Epithelial cell of esophagus (primary cell): Measurements from ENCODE around the gene CTBP2.

ENCODE experiments used
- DNase-seq: peaks from one replicate; pipeline ENCODE4 v3.0.0; 2010; ENCODE audit warnings: low read depth
- H3K4me3 ChIP-seq: 2 replicates; pipeline ENCODE4 v1.5.1; 2011; ENCODE audit warnings: mild to moderate bottlenecking, low read length, control low read depth
- TF ChIP-seq, protein P1 (sequence below): IDR thresholded peaks from 2 replicates; pipeline ENCODE4 v1.5.1; 2011; ENCODE audit warnings: low read depth, mild to moderate bottlenecking, low read length, control low read depth, inconsistent platforms; ENCODE audit not compliant: insufficient read depth; ENCODE audit errors: missing control alignments

The CTBP2 gene

DNA sequence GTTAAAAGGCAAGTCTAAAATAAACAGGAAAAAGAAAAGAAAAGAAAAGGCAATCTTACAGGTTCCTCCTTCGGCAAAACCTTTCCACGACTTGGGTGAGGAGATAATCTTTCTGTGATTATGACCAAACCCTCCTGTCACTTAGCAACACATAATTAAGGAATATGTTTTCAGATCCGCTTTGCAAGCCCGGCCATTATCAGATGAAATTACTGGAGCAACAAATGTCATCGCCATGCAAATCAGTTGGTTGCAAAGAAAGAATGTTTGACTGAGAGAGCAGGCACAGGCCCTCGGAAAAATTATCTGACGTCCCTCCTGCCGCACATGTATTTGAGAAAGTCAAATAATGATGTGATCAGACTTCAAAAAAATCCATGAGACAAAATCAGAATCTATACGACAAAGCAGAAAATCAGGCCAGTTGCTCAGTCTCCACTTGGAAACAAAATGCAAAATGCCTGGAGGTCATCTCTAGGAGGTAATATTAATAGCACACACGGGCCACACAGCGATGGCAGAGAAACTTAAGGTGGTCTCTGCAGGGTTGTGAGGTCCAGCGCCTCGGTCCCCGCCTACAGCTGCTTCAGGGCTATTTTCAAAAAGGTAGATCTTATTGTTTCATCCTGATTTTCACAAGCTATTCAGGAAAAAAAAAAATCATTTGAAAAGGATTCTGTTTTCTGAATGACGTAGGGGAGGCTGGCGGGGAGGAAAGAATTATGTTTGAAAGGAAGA lies 135.7 kb downstream of the CTBP2 start:
- DNase-seq = no peak
- TF ChIP-seq, protein P1, sequence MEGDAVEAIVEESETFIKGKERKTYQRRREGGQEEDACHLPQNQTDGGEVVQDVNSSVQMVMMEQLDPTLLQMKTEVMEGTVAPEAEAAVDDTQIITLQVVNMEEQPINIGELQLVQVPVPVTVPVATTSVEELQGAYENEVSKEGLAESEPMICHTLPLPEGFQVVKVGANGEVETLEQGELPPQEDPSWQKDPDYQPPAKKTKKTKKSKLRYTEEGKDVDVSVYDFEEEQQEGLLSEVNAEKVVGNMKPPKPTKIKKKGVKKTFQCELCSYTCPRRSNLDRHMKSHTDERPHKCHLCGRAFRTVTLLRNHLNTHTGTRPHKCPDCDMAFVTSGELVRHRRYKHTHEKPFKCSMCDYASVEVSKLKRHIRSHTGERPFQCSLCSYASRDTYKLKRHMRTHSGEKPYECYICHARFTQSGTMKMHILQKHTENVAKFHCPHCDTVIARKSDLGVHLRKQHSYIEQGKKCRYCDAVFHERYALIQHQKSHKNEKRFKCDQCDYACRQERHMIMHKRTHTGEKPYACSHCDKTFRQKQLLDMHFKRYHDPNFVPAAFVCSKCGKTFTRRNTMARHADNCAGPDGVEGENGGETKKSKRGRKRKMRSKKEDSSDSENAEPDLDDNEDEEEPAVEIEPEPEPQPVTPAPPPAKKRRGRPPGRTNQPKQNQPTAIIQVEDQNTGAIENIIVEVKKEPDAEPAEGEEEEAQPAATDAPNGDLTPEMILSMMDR = no peak
- no peak overlapping the region for H3K4me3 ChIP-seq

DNA sequence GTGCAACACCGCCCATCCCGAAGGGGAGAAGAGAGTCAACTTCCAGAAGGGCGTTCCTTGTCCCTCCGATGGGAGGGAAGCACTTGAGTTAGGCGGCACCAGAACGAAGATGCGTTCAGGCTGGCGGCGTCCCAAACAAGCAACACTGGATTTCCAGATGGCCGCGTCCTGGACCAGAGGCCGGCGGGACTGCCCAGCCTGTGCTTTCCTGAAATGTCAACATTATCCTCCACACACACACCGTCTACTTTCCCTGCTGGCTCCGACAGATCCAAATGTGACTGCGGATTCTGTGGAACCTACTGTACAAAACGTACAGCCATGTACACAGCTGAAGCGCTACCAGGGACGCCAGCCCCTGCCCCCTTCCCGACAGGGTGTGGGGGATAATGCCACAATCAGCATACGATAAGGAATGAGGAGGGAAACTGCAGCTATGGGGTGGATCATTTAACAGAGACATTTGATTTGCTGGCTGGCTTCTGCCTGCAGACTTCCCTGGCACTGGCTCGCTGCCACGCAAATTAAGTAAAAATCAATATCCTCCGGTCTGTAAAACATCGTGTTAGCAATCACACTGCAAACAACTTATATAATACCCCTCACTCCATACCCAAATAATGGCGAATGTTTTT lies 136.4 kb downstream of the CTBP2 start:
- TF ChIP-seq, protein P1 = no peak
- DNase-seq = no peak
- H3K4me3 ChIP-seq = no peak overlapping the region

DNA sequence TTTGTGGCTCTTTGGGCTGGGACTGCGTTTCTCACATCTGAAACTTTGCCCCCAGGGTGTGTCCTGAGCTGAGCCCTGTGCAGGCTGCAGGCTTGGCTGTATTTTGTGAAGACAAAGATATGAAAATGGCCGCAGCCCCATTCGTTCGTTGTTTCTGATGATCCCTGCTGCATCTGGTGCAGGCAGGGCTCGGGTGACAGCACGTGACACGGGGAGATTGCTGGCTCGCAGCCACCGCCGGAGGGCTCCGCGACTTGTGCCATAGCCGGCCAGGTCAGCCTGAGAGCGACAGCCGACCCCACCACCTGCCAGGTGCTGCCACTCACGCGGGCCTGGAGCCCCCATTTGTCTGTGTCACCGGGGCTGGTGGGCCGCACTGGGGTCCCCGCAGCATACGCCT lies 137.1 kb downstream of the CTBP2 start:
- no peak for DNase-seq
- TF ChIP-seq, protein P1 = no peak
- no peak overlapping the region for H3K4me3 ChIP-seq

DNA sequence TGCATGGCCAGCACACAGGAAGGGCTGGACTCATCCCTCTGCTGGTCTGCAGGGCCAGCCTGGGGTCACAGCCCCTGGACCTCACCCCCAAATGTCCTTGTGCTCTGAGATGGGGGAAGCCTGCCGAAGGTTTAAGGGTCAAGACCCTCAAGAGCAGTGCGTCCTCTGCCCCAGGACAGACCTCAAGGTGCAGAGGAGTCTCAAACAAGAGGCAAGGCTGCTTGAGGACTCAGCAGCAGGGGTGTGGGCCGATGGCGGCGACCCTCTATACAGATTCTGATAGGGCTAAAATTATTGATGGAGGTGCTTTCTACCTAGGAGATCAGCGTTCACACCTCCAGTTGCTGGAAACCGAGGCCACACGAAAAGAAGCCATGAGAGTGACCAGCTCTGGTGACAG lies 137.7 kb downstream of the CTBP2 start:
- DNase-seq = no peak
- H3K4me3 ChIP-seq = no peak overlapping the region
- TF ChIP-seq, protein P1 = no peak

DNA sequence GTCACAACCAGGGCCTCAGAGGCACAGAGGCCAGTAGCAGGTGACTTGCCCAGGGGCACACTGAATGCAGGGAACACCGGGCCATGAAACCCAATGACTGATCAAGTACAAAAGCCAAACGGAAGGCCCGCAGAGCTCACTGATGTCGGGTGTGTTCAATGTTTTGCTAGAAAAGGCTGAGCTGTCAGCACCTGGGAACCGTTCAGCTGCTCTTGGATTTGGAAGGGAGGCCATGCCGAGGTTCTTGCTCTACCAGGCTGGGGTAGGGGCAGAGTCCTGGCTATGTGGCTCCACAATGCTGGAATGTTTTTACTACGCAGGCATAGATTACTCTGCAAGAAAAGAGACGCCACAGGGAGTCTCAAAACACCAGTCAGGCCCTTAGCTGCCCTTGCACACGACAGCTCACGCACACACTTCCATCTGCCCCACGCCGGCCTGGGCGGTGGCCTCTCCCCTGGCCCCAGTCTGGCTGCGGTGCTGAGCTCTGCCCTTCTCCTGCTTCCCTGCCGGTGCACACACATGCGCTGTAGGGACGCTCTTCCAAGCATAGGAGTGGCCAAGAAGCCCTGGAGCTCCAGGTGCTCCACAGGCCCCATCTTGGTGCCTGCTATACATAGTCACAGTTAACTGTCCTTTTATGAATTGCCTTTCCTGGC lies 138.5 kb downstream of the CTBP2 start:
- no peak overlapping the region for H3K4me3 ChIP-seq
- DNase-seq = no peak
- TF ChIP-seq, protein P1 = no peak

DNA sequence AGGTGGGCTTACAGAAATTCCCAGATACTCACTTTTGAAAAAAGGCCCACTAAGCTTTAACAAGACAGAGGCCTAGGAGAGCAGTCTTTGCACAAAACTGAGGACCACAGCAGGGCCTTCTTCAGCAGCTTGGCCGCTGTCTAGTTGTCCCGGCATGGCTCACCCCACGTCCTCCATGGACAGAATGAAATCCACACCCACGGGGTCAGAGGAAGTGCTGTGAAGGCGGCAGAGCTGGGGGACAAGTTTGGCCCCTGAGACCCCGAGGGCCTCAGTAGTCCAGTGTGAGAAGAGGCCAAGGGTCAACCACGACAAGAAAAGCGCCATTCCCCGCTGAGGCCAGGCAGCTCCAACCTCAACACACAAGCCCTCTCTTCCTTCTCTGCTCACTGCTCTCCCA lies 139.5 kb downstream of the CTBP2 start:
- no peak overlapping the region for H3K4me3 ChIP-seq
- TF ChIP-seq, protein P1 = no peak

More for the DNA sequence above, 139.5 kb downstream of the CTBP2 start:
- no peak for DNase-seq
